GM19452 (cell line): ENCODE results near the gene TRIM72.
"Not testable (repeated sequence)": the region's sequence is repeated elsewhere in the genome, so short reads cannot be mapped to it uniquely, and the experiment has no call there.

Source experiments
- ATAC-seq: cut with Tn5 transposase; IDR thresholded peaks from one replicate; pipeline ENCODE4 v1.9.1; 2021; ENCODE audit not compliant: unreplicated experiment

TRIM72 gene

GRCh38 chr16:31278853-31279252 is 64.9 kb downstream of the TRIM72 start:
- not testable (repeated sequence) for ATAC-seq
